ENCODE data around the gene KCNQ1. TPM values are rescaled to one million over a fixed set of nuclear protein-coding genes. Genes with fewer than 3 reads are reported as not detected.

KCNQ1 gene
- total and polyA plus RNA-seq, 7 donors = 0.48 to 3.1 (median 1.1) TPM

- Histone ChIP-seq H3K27me3 (ENCODE audit: insufficient read depth in 3 of 3, low read length in 2 of 3) (peaks cover 0 to 6% (median 0%) of the 10 kb centered on the region in 3 donors), H3K36me3 (ENCODE audit: insufficient read depth in 1 of 2, low read depth in 1 of 2) (no peaks in the 10 kb centered on the region), H3K27ac (no peak overlapping the region), H3K4me3 (no peak overlapping the region), H3K4me1 (no peaks in the 10 kb centered on the region), H3K9me3 (no peaks in the 10 kb centered on the region)
- ATAC-seq (peak; percentile 92 to 98 (median 96)), DNase-seq (peak; percentile 72 to 86)
- peak; percentile 94 for TF ChIP-seq CTCF (IDR thresholded peaks at IDR 0.05)
- WGBS, 3 donors = 19 to 26% (median 20%) methylated on average over 44 of the region's 44 CpGs
- intact Hi-C loops (cut with DNase I) = loop anchor here (1.0 to 10.0 kb wide), 5 partner anchors 114 to 474 kb away; no protein-coding TSS in a partner anchor
Observed at GRCh38 chr11:2420502-2421225, 24.1 kb upstream of the KCNQ1 start.

DNA sequence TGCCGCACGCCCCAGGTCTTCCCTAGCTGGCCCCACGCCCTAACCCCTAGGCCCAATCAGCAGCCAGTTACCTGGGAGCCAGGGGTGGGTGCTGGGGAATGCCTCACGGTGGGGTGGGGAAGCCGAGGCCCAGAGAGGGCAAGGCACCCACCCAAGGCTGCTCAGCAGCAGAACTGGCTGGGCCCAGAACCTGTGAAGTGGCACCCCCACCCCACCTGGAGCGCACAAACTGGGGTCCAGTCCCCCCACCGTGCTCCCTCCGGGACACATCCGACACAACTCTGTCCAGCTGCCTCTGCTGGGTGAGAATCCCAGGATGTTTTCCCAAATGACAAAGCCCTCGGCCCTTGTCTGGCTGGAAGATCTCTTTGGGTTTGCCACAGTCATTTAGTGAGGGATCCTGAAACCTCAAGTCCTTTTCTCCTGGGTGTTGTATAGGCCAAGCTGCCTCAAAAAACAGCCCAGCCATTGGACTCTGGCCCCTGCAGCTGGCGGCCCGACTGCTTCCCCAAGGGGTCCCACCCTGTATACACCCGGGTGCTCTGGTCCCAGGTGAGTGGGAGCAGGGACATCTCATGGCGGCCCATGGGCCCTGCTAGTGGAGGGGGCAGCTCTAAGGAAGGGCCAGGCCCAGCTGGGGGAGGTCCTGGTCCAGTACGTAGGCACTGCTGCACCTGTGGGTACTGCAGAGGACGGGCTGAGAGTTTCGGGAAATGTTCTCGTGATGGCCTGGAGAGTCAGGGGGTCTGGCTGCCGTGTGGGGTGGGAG is 23.4 kb upstream of the KCNQ1 start:
- ATAC-seq (no peak), DNase-seq (peak in 1 of 2 donors; percentile 45)
- Histone ChIP-seq H3K27me3 (ENCODE audit: insufficient read depth in 3 of 3, low read length in 2 of 3) (peaks cover 0 to 6% (median 2%) of the 10 kb centered on the region in 3 donors), H3K27ac (no peak overlapping the region), H3K4me1 (no peaks in the 10 kb centered on the region), H3K36me3 (ENCODE audit: insufficient read depth in 1 of 2, low read depth in 1 of 2) (no peaks in the 10 kb centered on the region), H3K9me3 (no peaks in the 10 kb centered on the region), H3K4me3 (no peak overlapping the region)
- 64 to 70% (median 67%) methylated on average over 18 to 19 of the region's 19 CpGs for WGBS, 3 donors
- intact Hi-C loops (cut with DNase I) = loop anchor here (1.0 to 10.0 kb wide), 3 partner anchors 224 to 473 kb away; no protein-coding TSS in a partner anchor
- no peak for TF ChIP-seq CTCF (IDR thresholded peaks at IDR 0.05)

DNA sequence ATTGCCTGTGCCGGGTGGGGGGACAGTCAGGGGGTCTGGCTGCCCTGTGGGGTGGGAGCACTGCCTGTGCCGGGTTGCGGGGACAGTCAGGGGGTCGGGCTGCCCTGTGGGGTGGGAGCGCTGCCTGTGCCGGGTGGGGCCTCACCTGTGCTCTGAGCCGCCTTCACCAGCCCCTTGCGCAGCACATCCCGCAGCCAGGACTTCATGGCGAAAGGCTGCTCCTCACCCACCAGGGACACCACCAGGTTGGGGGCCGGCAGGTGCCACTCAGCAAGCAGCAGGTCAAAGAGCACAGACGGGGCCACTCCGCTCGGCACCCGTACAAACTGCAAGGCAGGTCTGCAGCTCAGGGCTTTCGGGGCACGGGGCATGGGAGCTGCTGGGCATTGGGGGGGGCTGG is 22.8 kb upstream of the KCNQ1 start:
- H3K4me3 ChIP-seq = no peak overlapping the region
- DNase-seq (peak in 1 of 2 donors; percentile 48), ATAC-seq (no peak)
- intact Hi-C loops (cut with DNase I) = loop anchor here (1.0 to 10.0 kb wide), 3 partner anchors 225 to 473 kb away; no protein-coding TSS in a partner anchor
- H3K9me3 ChIP-seq = no peaks in the 10 kb centered on the region
- no peak for TF ChIP-seq CTCF (IDR thresholded peaks at IDR 0.05)
- peaks cover 0 to 6% (median 2%) of the 10 kb centered on the region in 3 donors for H3K27me3 ChIP-seq (ENCODE audit: insufficient read depth in 3 of 3, low read length in 2 of 3)
- H3K36me3 ChIP-seq (ENCODE audit: insufficient read depth in 1 of 2, low read depth in 1 of 2) = no peaks in the 10 kb centered on the region
- H3K4me1 ChIP-seq = no peaks in the 10 kb centered on the region
- no peak overlapping the region for H3K27ac ChIP-seq
- WGBS, 3 donors = 83 to 88% (median 85%) methylated on average over 17 of the region's 17 CpGs

GRCh38 chr11:2422461-2423156 is 22.2 kb upstream of the KCNQ1 start:
- intact Hi-C loops (cut with DNase I) = loop anchor here in 1 of 2 donors (5.0 to 10.0 kb wide), 2 partner anchors 225 to 472 kb away; no protein-coding TSS in a partner anchor
- H3K9me3 ChIP-seq = no peaks in the 10 kb centered on the region
- 73 to 82% (median 79%) methylated on average over 13 to 14 of the region's 14 CpGs for WGBS, 3 donors
- ATAC-seq (no peak), DNase-seq (peak in 1 of 2 donors; percentile 49)
- H3K36me3 ChIP-seq (ENCODE audit: insufficient read depth in 1 of 2, low read depth in 1 of 2) = no peaks in the 10 kb centered on the region
- no peaks in the 10 kb centered on the region for H3K4me1 ChIP-seq
- H3K4me3 ChIP-seq = no peak overlapping the region
- peaks cover 0 to 6% (median 2%) of the 10 kb centered on the region in 3 donors for H3K27me3 ChIP-seq (ENCODE audit: insufficient read depth in 3 of 3, low read length in 2 of 3)
- no peak overlapping the region for H3K27ac ChIP-seq
- TF ChIP-seq CTCF (IDR thresholded peaks at IDR 0.05) = no peak

All from psoas muscle (tissue), 8 donors.